T1000 (cell line): ENCODE measurements around the gene SHISA8.
"Not testable (repeated sequence)": the region's sequence is repeated elsewhere in the genome, so short reads cannot be mapped to it uniquely, and the experiment has no call there.

ENCODE experiments used
- DNase-seq: peaks from one replicate; lab custom pipeline; 2025; ENCODE audit warnings: mixed read lengths; lab: John Stamatoyannopoulos, UW

The SHISA8 gene

GRCh38 chr22:41915035-41915785, at the start of gene SHISA8:
TSS of gene SHISA8 (minus strand) at chr22:41915074. CDS start at chr22:41914667, 407 bp downstream.
- DNase-seq, result no peak

GRCh38 chr22:41964112-41964491, 49.2 kb upstream of the SHISA8 start:
- DNase-seq, result no peak

- no peak for DNase-seq
These were observed 48.7 kb upstream of the SHISA8 start for GRCh38 chr22:41963453-41964111.

GRCh38 chr22:41957941-41958556, 43.2 kb upstream of the SHISA8 start:
- DNase-seq, result no peak

GRCh38 chr22:41952713-41953112, 37.8 kb upstream of the SHISA8 start:
- DNase-seq, result no peak

GRCh38 chr22:41951898-41952474, 37.1 kb upstream of the SHISA8 start, which contains the start of gene SMIM45:
TSS of gene SMIM45 (plus strand) at chr22:41952150.
- DNase-seq, result no peak

GRCh38 chr22:41949297-41949965, 34.6 kb upstream of the SHISA8 start:
- DNase-seq, result no peak

- not testable (repeated sequence) for DNase-seq
These were observed 34.0 kb upstream of the SHISA8 start for GRCh38 chr22:41948928-41949296.

GRCh38 chr22:41948142-41948541, 33.3 kb upstream of the SHISA8 start:
- DNase-seq, result no peak

- no peak for DNase-seq
These were observed 32.7 kb upstream of the SHISA8 start for GRCh38 chr22:41947424-41948080.

- DNase-seq, result peak; percentile 92
These were observed 32.0 kb upstream of the SHISA8 start, which contains the start of gene CENPM for GRCh38 chr22:41946629-41947423. TSS of gene CENPM (minus strand) at chr22:41947152. CDS start at chr22:41947076, 76 bp downstream.

- DNase-seq, result no peak
These were observed 28.9 kb upstream of the SHISA8 start for GRCh38 chr22:41943661-41944209.

GRCh38 chr22:41940832-41941765, 26.2 kb upstream of the SHISA8 start:
- DNase-seq, result peak; percentile 72

GRCh38 chr22:41939981-41940831, 25.3 kb upstream of the SHISA8 start:
- no peak for DNase-seq

GRCh38 chr22:41936894-41937169, 22.0 kb upstream of the SHISA8 start:
- DNase-seq, result no peak

- no peak for DNase-seq
These were observed 20.6 kb upstream of the SHISA8 start for GRCh38 chr22:41935509-41935908.

- no peak for DNase-seq
These were observed 20.1 kb upstream of the SHISA8 start for GRCh38 chr22:41935015-41935351.

GRCh38 chr22:41934284-41935014, 19.6 kb upstream of the SHISA8 start:
- no peak for DNase-seq
